Nephron (organoid): ENCODE measurements around the gene PGM2L1.

ENCODE experiments used
- H3K27ac Mint-ChIP-seq, 3 experiments: 2 replicates each; pipeline ENCODE4 v1.8.0; 2020; ENCODE audit warnings: mixed read lengths in 3 of 3, mild to moderate bottlenecking in 2 of 3, moderate library complexity in 1 of 3
- H3K27me3 Mint-ChIP-seq: 2 replicates; pipeline ENCODE4 v1.8.0; 2021; ENCODE audit warnings: low read depth, mild to moderate bottlenecking, moderate library complexity, mixed read lengths
- H3K36me3 Mint-ChIP-seq: 2 replicates; pipeline ENCODE4 v1.8.0; 2020; ENCODE audit warnings: low read depth, mixed read lengths
- H3K4me1 Mint-ChIP-seq: 2 replicates; pipeline ENCODE4 v1.8.0; 2020; ENCODE audit warnings: mixed read lengths
- H3K4me3 Mint-ChIP-seq, 3 experiments: 2 replicates each; pipeline ENCODE4 v1.8.0; 2020; ENCODE audit warnings: mild to moderate bottlenecking in 3 of 3, mixed read lengths in 3 of 3, moderate library complexity in 2 of 3
- H3K9me3 Mint-ChIP-seq: 2 replicates; pipeline ENCODE4 v1.8.0; 2020; ENCODE audit warnings: mixed read lengths
- CTCF ChIP-seq, 3 experiments: fragments of 200-600 bp; sonication (generic); IDR thresholded peaks; one replicate each; pipeline ENCODE4 v1.5.0; 2021; ENCODE audit warnings: antibody characterized with exemption in 3 of 3; ENCODE audit not compliant: unreplicated experiment in 3 of 3

Gene PGM2L1

GRCh38 chr11:74282421-74282820, 115.8 kb downstream of the PGM2L1 start:
- Mint-ChIP-seq H3K4me3 (no peak overlapping the region), H3K27ac (no peak overlapping the region), H3K9me3 (no peaks in the 10 kb centered on the region), H3K27me3 (peaks cover 4% of the 10 kb centered on the region), H3K36me3 (no peaks in the 10 kb centered on the region), H3K4me1 (peaks cover 9% of the 10 kb centered on the region)
- no peak for TF ChIP-seq CTCF (IDR thresholded peaks at IDR 0.05; ENCODE audit: unreplicated experiment in 3 of 3)

- Mint-ChIP-seq H3K27ac (no peak overlapping the region), H3K36me3 (no peaks in the 10 kb centered on the region), H3K9me3 (no peaks in the 10 kb centered on the region), H3K27me3 (no peaks in the 10 kb centered on the region), H3K4me3 (no peak overlapping the region), H3K4me1 (peaks cover 9% of the 10 kb centered on the region)
- no peak for TF ChIP-seq CTCF (IDR thresholded peaks at IDR 0.05; ENCODE audit: unreplicated experiment in 3 of 3)
Observed at GRCh38 chr11:74280494-74280893, 117.7 kb downstream of the PGM2L1 start.
